CD4-positive, alpha-beta T cell (primary cell): ENCODE results near the gene TPPP. TPM values are rescaled to one million over a fixed set of nuclear protein-coding genes. Genes with fewer than 3 reads are reported as not detected.

Source experiments
- ATAC-seq: fragments of 200-7000 bp; cut with Tn5 transposase; one replicate; pipeline ENCODE4 v1.10.0; 2022; ENCODE audit warnings: mild to moderate bottlenecking; ENCODE audit not compliant: poor library complexity
- CTCF ChIA-PET: fragments of 350-600 bp; sonication (Branson Sonifier 250); formaldehyde crosslinking; loops from one replicate; lab custom pipeline; 2021; ENCODE audit warnings: antibody characterized with exemption, inconsistent platforms; lab: Charles Lee
- POLR2A ChIA-PET: fragments of 350-600 bp; sonication (Branson Sonifier 250); formaldehyde crosslinking; loops from one replicate; lab custom pipeline; 2021; ENCODE audit warnings: antibody characterized with exemption, inconsistent platforms; lab: Charles Lee
- DNase-seq, 14 experiments: peaks; one replicate each; pipeline ENCODE4 v3.0.0-alpha.2; 2013 to 2020; ENCODE audit warnings: mixed read lengths in 2 of 14
- H3K27ac ChIP-seq, 2 donors: one replicate each; pipeline versions ENCODE4 v1.5.1 to v1.7.0; 2013; ENCODE audit warnings: low read length in 2 of 2, low read depth in 1 of 2, mild to moderate bottlenecking in 1 of 2
- H3K27me3 ChIP-seq, 2 experiments: 1 replicate in 1 of 2; 2 replicates in 1 of 2; pipeline versions ENCODE4 v1.6.1 to v1.7.0; 2013; ENCODE audit warnings: low read length in 2 of 2, control low read depth in 1 of 2, mild to moderate bottlenecking in 1 of 2, moderate library complexity in 1 of 2; ENCODE audit not compliant: insufficient read depth in 2 of 2, control insufficient read depth in 1 of 2
- H3K36me3 ChIP-seq: one replicate; pipeline ENCODE4 v1.6.1; 2013; ENCODE audit warnings: low read length, control low read depth; ENCODE audit not compliant: insufficient read depth
- H3K4me1 ChIP-seq: one replicate; pipeline ENCODE4 v1.6.1; 2013; ENCODE audit warnings: low read length, control low read depth; ENCODE audit not compliant: insufficient read depth
- H3K4me3 ChIP-seq: one replicate; pipeline ENCODE4 v1.5.1; 2013; ENCODE audit warnings: mild to moderate bottlenecking, low read length, moderate library complexity
- H3K9me3 ChIP-seq, 2 experiments: 1 replicate in 1 of 2; 2 replicates in 1 of 2; pipeline versions ENCODE4 v1.6.1 to v1.7.0; 2013; ENCODE audit warnings: low read length in 2 of 2, mild to moderate bottlenecking in 2 of 2, control low read depth in 1 of 2, moderate library complexity in 1 of 2; ENCODE audit not compliant: control insufficient read depth in 1 of 2, insufficient read depth in 1 of 2
- H3K27ac Mint-ChIP-seq: one replicate; pipeline ENCODE4 v1.8.0; 2020; ENCODE audit warnings: mixed read lengths
- H3K27me3 Mint-ChIP-seq: one replicate; pipeline ENCODE4 v1.8.0; 2021; ENCODE audit warnings: mixed read lengths
- H3K36me3 Mint-ChIP-seq: one replicate; pipeline ENCODE4 v1.8.0; 2021; ENCODE audit warnings: low read depth, mixed read lengths
- H3K4me1 Mint-ChIP-seq: one replicate; pipeline ENCODE4 v1.8.0; 2021; ENCODE audit warnings: low read depth, mixed read lengths
- H3K4me3 Mint-ChIP-seq: one replicate; pipeline ENCODE4 v1.8.0; 2020; ENCODE audit warnings: mild to moderate bottlenecking, mixed read lengths
- H3K9me3 Mint-ChIP-seq: one replicate; pipeline ENCODE4 v1.8.0; 2020; ENCODE audit warnings: mixed read lengths
- intact Hi-C, 2 experiments: fragments of 100-400 bp; cut with DNase I in 1 of 2; cut with micrococcal nuclease in 1 of 2; formaldehyde crosslinking; loops; one replicate each; pipeline versions ENCODE4 v1.15.1 to v1.9.0; 2023 to 2025; cut with DNase I, micrococcal nuclease
- total RNA-seq, 174 experiments: library from RNA in 2 of 174; stranded (reverse) in 2 of 174; gene quantifications; one replicate each; pipeline ENCODE4 v1.2.3 and lab custom pipeline; 2021 to 2026
- TF ChIP-seq, protein P1 (sequence below): fragments of 200-600 bp; IDR thresholded peaks from one replicate; pipeline ENCODE4 v1.8.0; 2022; ENCODE audit warnings: antibody characterized with exemption, mild to moderate bottlenecking

Gene TPPP
- total RNA-seq, 2 experiments from 2014 or later, result 8.2 to 8.5 TPM

GRCh38 chr5:639584-640213 is 53.5 kb downstream of the TPPP start:
- Histone ChIP-seq H3K9me3 (peaks cover 0 to 12% of the 10 kb centered on the region in 2 experiments), H3K36me3 (peaks cover 59% of the 10 kb centered on the region), H3K27me3 (no peaks in the 10 kb centered on the region), H3K4me1 (no peaks in the 10 kb centered on the region), H3K27ac (no peak overlapping the region), H3K4me3 (no peak overlapping the region)
- no peak overlapping the region for H3K4me3 Mint-ChIP-seq
- H3K27ac Mint-ChIP-seq, result no peak overlapping the region
- POLR2A ChIA-PET, result no interaction called here
- H3K27me3 Mint-ChIP-seq, result no peaks in the 10 kb centered on the region
- no peak for ATAC-seq
- DNase-seq, result no peak
- intact Hi-C loops, result no loop called here
- H3K9me3 Mint-ChIP-seq, result no peaks in the 10 kb centered on the region
- CTCF ChIA-PET, result no interaction called here
- H3K36me3 Mint-ChIP-seq, result peaks cover 74% of the 10 kb centered on the region
- TF ChIP-seq, protein P1, sequence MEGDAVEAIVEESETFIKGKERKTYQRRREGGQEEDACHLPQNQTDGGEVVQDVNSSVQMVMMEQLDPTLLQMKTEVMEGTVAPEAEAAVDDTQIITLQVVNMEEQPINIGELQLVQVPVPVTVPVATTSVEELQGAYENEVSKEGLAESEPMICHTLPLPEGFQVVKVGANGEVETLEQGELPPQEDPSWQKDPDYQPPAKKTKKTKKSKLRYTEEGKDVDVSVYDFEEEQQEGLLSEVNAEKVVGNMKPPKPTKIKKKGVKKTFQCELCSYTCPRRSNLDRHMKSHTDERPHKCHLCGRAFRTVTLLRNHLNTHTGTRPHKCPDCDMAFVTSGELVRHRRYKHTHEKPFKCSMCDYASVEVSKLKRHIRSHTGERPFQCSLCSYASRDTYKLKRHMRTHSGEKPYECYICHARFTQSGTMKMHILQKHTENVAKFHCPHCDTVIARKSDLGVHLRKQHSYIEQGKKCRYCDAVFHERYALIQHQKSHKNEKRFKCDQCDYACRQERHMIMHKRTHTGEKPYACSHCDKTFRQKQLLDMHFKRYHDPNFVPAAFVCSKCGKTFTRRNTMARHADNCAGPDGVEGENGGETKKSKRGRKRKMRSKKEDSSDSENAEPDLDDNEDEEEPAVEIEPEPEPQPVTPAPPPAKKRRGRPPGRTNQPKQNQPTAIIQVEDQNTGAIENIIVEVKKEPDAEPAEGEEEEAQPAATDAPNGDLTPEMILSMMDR, result no peak
- no peaks in the 10 kb centered on the region for H3K4me1 Mint-ChIP-seq

GRCh38 chr5:639253-639530 is 54.0 kb downstream of the TPPP start:
- Mint-ChIP-seq H3K27me3 (no peaks in the 10 kb centered on the region), H3K9me3 (no peaks in the 10 kb centered on the region), H3K36me3 (peaks cover 74% of the 10 kb centered on the region), H3K4me1 (no peaks in the 10 kb centered on the region), H3K27ac (no peak overlapping the region), H3K4me3 (no peak overlapping the region)
- Histone ChIP-seq H3K4me3 (no peak overlapping the region), H3K27me3 (no peaks in the 10 kb centered on the region), H3K27ac (no peak overlapping the region), H3K4me1 (no peaks in the 10 kb centered on the region), H3K9me3 (peaks cover 0 to 12% of the 10 kb centered on the region in 2 experiments), H3K36me3 (peaks cover 56% of the 10 kb centered on the region)
- ATAC-seq, result no peak
- intact Hi-C loops, result no loop called here
- TF ChIP-seq, protein P1, result no peak
- no peak for DNase-seq
- ChIA-PET POLR2A (no interaction called here), CTCF (no interaction called here)

DNA sequence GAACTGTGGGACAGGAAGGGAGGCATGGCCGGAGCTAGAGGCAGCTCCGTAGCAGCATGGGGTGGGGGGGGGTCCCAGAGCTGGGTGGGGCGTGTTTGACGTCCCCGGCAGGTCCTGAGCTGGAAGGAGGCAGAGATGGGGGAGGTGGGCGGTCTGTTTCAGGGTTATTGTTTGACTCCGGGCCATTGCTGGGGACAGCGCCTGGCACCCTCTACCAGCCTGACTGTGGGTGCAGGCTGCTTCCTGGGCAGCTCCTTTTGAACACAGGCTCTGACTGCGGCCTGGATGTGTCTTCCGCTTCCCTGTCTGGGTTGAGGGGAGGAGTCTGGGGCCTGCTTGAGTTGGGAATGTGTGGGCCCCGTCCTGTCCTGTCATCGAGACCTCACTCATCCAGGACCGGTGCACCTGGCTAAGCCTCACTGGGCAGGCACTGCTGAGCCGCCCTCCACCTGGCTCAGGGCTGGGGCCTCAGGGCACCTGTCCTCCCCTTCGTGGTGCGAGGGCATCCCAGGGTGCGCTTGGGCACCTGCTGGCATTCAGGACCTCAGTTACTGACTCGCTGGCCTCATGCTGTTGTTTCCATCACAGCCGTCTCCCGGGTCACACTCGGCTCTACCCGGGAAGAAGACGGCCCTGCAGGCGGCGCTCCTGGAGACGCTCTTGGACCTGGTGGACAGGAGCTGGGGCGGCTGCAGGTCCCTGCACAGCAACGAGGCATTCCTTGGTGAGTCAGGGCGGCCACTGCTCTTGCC is 54.5 kb downstream of the TPPP start:
- H3K4me1 Mint-ChIP-seq, result no peaks in the 10 kb centered on the region
- no peak overlapping the region for H3K4me3 ChIP-seq
- H3K27ac Mint-ChIP-seq, result no peak overlapping the region
- intact Hi-C loops, result no loop called here
- H3K27me3 ChIP-seq, result no peaks in the 10 kb centered on the region
- DNase-seq (peak in 1 of 14 experiments; percentile 29), ATAC-seq (no peak)
- H3K27me3 Mint-ChIP-seq, result no peaks in the 10 kb centered on the region
- peaks cover 57% of the 10 kb centered on the region for H3K36me3 ChIP-seq
- TF ChIP-seq, protein P1, result no peak
- CTCF ChIA-PET, result no interaction called here
- H3K36me3 Mint-ChIP-seq, result peaks cover 77% of the 10 kb centered on the region
- H3K9me3 ChIP-seq, result peaks cover 0 to 12% of the 10 kb centered on the region in 2 experiments
- H3K4me1 ChIP-seq, result no peaks in the 10 kb centered on the region
- H3K4me3 Mint-ChIP-seq, result no peak overlapping the region
- POLR2A ChIA-PET, result no interaction called here
- H3K27ac ChIP-seq, result no peak overlapping the region
- H3K9me3 Mint-ChIP-seq, result no peaks in the 10 kb centered on the region
